OCI-LY3 (cell line): Measurements from ENCODE around the gene C3orf20.
"Not testable (repeated sequence)": the region's sequence is repeated elsewhere in the genome, so short reads cannot be mapped to it uniquely, and the experiment has no call there.

ENCODE experiments used
- H2AFZ ChIP-seq: fragments of 200-600, 300-600 bp; shearing (Covaris generic); 2 replicates; pipeline ENCODE4 v1.6.0; 2014; ENCODE audit warnings: antibody characterized with exemption, low read depth, low read length
- H3K27ac ChIP-seq: fragments of 200-600, 300-600 bp; sonication (generic); 2 replicates; pipeline ENCODE4 v1.5.1; 2014; ENCODE audit warnings: mild to moderate bottlenecking, low read length, moderate library complexity, mixed read lengths
- H3K27me3 ChIP-seq: fragments of 200-600, 300-600 bp; sonication (generic); 2 replicates; pipeline ENCODE4 v1.6.1; 2014; ENCODE audit warnings: low read depth, low read length, mixed read lengths
- H3K36me3 ChIP-seq: fragments of 200-600, 300-600 bp; sonication (generic); replicated peaks from 2 replicates; pipeline ENCODE3; 2014; ENCODE audit warnings: low read depth, low read length, mixed read lengths
- H3K4me1 ChIP-seq: fragments of 300-600, 200-600 bp; sonication (generic); 2 replicates; pipeline ENCODE4 v1.6.1; 2014; ENCODE audit warnings: low read length, mixed read lengths
- H3K4me2 ChIP-seq: fragments of 200-600, 300-600 bp; sonication (generic); 2 replicates; pipeline ENCODE4 v1.6.1; 2014; ENCODE audit warnings: low read length, mixed read lengths
- H3K4me3 ChIP-seq: fragments of 300-600, 200-600 bp; sonication (generic); 2 replicates; pipeline ENCODE4 v1.5.1; 2014; ENCODE audit warnings: antibody characterized with exemption, mild to moderate bottlenecking, low read length, moderate library complexity
- H3K79me2 ChIP-seq: fragments of 300-600, 200-600 bp; shearing (Covaris generic); 2 replicates; pipeline ENCODE4 v1.6.1; 2014; ENCODE audit warnings: mild to moderate bottlenecking, low read length, mixed read lengths
- H3K9ac ChIP-seq: fragments of 300-600, 200-600 bp; shearing (Covaris generic); 2 replicates; pipeline ENCODE4 v1.6.0; 2014; ENCODE audit warnings: mild to moderate bottlenecking, low read length, moderate library complexity
- H3K9me3 ChIP-seq: fragments of 200-600, 300-600 bp; shearing (Covaris generic); 2 replicates; pipeline ENCODE4 v1.6.1; 2014; ENCODE audit warnings: low read length, mixed read lengths; ENCODE audit not compliant: insufficient read depth
- H4K20me1 ChIP-seq: fragments of 200-600, 300-600 bp; sonication (generic); 2 replicates; pipeline ENCODE4 v1.6.1; 2016; ENCODE audit warnings: low read length, mixed read lengths; ENCODE audit not compliant: insufficient read depth
- CTCF ChIP-seq: fragments of 200-600, 300-600 bp; sonication (generic); IDR thresholded peaks from 2 replicates; pipeline ENCODE4 v1.5.1; 2014; ENCODE audit warnings: antibody characterized with exemption, low read length, low read depth
- EZH2phosphoT487 ChIP-seq: fragments of 200-600 bp; shearing (Covaris generic); IDR thresholded peaks from 2 replicates; pipeline ENCODE4 v1.6.1; 2018; ENCODE audit warnings: antibody characterized with exemption, mixed run types, low read depth

C3orf20 gene

GRCh38 chr3:14750650-14751049 is 75.7 kb downstream of the C3orf20 start:
- no peak overlapping the region for H3K9ac ChIP-seq
- no peaks in the 10 kb centered on the region for H3K79me2 ChIP-seq
- no peak overlapping the region for H3K4me3 ChIP-seq
- TF ChIP-seq EZH2phosphoT487 (no peak), CTCF (no peak)
- no peaks in the 10 kb centered on the region for H4K20me1 ChIP-seq
- peaks cover 34% of the 10 kb centered on the region for H3K27me3 ChIP-seq
- H3K4me1 ChIP-seq = no peaks in the 10 kb centered on the region
- no peak overlapping the region for H3K4me2 ChIP-seq
- no peaks in the 10 kb centered on the region for H3K9me3 ChIP-seq
- H3K36me3 ChIP-seq = no peaks in the 10 kb centered on the region
- no peak overlapping the region for H3K27ac ChIP-seq
- no peak overlapping the region for H2AFZ ChIP-seq

DNA sequence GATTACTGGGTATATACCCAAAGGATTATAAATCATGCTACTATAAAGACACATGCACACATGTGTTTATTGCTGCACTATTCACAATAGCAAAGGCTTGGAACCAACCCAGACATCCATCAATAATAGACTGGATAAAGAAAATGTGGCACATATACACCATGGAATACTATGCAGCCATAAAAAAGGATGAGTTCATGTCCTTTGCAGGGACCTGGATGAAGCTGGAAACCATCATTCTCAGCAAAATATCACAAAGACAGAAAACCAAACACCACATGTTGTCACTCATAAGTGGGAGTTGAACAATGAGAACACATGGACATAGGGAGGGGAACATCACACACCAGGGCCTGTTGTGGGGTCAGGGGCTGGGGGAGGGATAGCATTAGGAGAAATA is 78.0 kb downstream of the C3orf20 start:
- not testable (repeated sequence) for H3K79me2 ChIP-seq, H3K4me3 ChIP-seq, H3K4me1 ChIP-seq, H2AFZ ChIP-seq, H3K9me3 ChIP-seq, H3K9ac ChIP-seq, H3K4me2 ChIP-seq, H4K20me1 ChIP-seq, H3K36me3 ChIP-seq, H3K27ac ChIP-seq
- H3K27me3 ChIP-seq = peaks cover 16% of the 10 kb centered on the region

- Histone ChIP-seq H3K27ac (no peak overlapping the region), H3K79me2 (no peaks in the 10 kb centered on the region), H3K36me3 (no peaks in the 10 kb centered on the region), H3K4me2 (no peak overlapping the region), H4K20me1 (no peaks in the 10 kb centered on the region), H3K4me3 (no peak overlapping the region), H3K27me3 (peaks cover 14% of the 10 kb centered on the region), H3K4me1 (no peaks in the 10 kb centered on the region), H3K9me3 (no peaks in the 10 kb centered on the region), H2AFZ (no peak overlapping the region), H3K9ac (no peak overlapping the region)
- TF ChIP-seq EZH2phosphoT487 = no peak
- no peak for TF ChIP-seq CTCF
Measured at GRCh38 chr3:14757153-14757700, 82.3 kb downstream of the C3orf20 start.

GRCh38 chr3:14758297-14758696 is 83.4 kb downstream of the C3orf20 start:
- H3K9me3 ChIP-seq = no peaks in the 10 kb centered on the region
- no peaks in the 10 kb centered on the region for H3K79me2 ChIP-seq
- H3K27ac ChIP-seq = no peak overlapping the region
- no peaks in the 10 kb centered on the region for H4K20me1 ChIP-seq
- H3K4me1 ChIP-seq = no peaks in the 10 kb centered on the region
- no peak overlapping the region for H3K4me2 ChIP-seq
- H3K4me3 ChIP-seq = no peak overlapping the region
- H3K27me3 ChIP-seq = peaks cover 14% of the 10 kb centered on the region
- no peak overlapping the region for H2AFZ ChIP-seq
- no peaks in the 10 kb centered on the region for H3K36me3 ChIP-seq
- no peak overlapping the region for H3K9ac ChIP-seq
- TF ChIP-seq EZH2phosphoT487 (no peak), CTCF (no peak)

DNA sequence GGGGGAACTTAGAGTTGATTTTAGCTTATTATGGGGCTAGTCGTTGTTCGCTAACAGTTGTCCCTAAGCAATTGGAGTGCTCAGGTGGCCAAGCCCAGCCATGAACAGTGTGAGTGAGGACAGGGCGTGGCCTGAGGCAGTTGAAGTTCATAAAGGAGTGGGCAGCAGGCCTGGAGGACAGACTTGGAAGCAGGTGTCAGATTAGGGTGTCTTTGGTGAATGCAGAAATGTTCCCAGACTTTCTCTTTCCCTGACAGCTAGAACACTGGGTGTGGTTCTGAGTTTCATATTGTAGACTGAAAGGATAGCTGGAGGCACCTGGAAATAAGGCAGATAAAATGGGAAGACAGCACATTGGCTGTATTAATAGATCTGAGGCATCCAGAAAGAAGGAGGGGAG is 84.0 kb downstream of the C3orf20 start:
- no peaks in the 10 kb centered on the region for H3K36me3 ChIP-seq
- H3K4me3 ChIP-seq = no peak overlapping the region
- TF ChIP-seq CTCF (no peak), EZH2phosphoT487 (no peak)
- no peaks in the 10 kb centered on the region for H4K20me1 ChIP-seq
- H3K4me2 ChIP-seq = no peak overlapping the region
- H3K4me1 ChIP-seq = no peaks in the 10 kb centered on the region
- no peak overlapping the region for H3K27ac ChIP-seq
- no peaks in the 10 kb centered on the region for H3K79me2 ChIP-seq
- H2AFZ ChIP-seq = no peak overlapping the region
- no peaks in the 10 kb centered on the region for H3K9me3 ChIP-seq
- peaks cover 10% of the 10 kb centered on the region; the same call in 1 of the 2 replicates for H3K27me3 ChIP-seq
- H3K9ac ChIP-seq = no peak overlapping the region
